Gastroesophageal sphincter (tissue), 3 donors: ENCODE measurements around the gene OTULIN.

Source experiments
- CTCF ChIP-seq, 4 experiments: fragments of 200-600 bp in 2 of 4; fragments of 450-650 bp in 2 of 4; sonication (generic) in 1 of 4; IDR thresholded peaks; one replicate each; pipeline ENCODE4 v1.5.1; 2017 to 2019; ENCODE audit warnings: antibody characterized with exemption in 4 of 4, mild to moderate bottlenecking in 2 of 4, moderate library complexity in 2 of 4
- EP300 ChIP-seq: sonication (generic); formaldehyde crosslinking; IDR thresholded peaks from one replicate; pipeline ENCODE4 v1.6.1; 2017; ENCODE audit warnings: antibody characterized with exemption, mild to moderate bottlenecking
- POLR2A ChIP-seq, 2 donors: fragments of 450-650 bp; IDR thresholded peaks; one replicate each; pipeline ENCODE4 v1.6.1; 2017; ENCODE audit warnings: antibody characterized with exemption in 2 of 2, mild to moderate bottlenecking in 2 of 2, moderate library complexity in 1 of 2
- POLR2AphosphoS5 ChIP-seq: sonication (generic); formaldehyde crosslinking; IDR thresholded peaks from one replicate; pipeline ENCODE4 v1.6.1; 2017; ENCODE audit warnings: antibody characterized with exemption

DNA sequence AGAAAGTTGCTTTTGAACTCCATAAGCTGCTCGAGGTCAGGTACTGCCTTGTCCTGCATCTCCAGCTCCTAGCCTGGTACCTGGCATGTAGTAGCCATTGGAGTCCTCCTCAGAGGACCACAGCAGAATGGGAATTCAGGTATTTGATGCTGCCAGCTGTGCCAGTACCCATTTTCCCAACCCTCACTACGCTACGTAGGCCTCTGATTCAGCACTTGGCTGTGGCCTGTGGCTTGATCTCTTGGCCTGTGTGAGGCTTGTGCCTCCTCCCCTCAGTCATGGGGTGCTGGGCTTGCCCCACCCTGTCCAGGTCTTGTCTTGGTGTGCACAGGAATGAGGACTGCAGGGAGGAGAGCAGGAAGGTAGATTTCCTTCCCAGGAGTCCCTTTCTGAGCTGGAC, 11.8 kb downstream of the OTULIN start:
- TF ChIP-seq CTCF (IDR thresholded peaks at IDR 0.05) (no peak), POLR2A (IDR thresholded peaks at IDR 0.05) (no peak), POLR2AphosphoS5 (no peak), EP300 (no peak)
